Transverse colon (tissue), 4 donors: Measurements from ENCODE around the gene SSB.

ENCODE experiments used
- CTCF ChIP-seq, 5 experiments: fragments of 200-600 bp in 3 of 5; fragments of 450-650 bp in 2 of 5; sonication (generic) in 3 of 5; IDR thresholded peaks; 1 replicate in 2 of 5; 2 replicates in 3 of 5; pipeline ENCODE4 v1.5.1; 2016 to 2017; ENCODE audit warnings: antibody characterized with exemption in 5 of 5, inconsistent platforms in 3 of 5, mild to moderate bottlenecking in 2 of 5, moderate library complexity in 1 of 5
- POLR2A ChIP-seq: fragments of 450-650 bp; IDR thresholded peaks from one replicate; pipeline ENCODE4 v1.6.1; 2016; ENCODE audit warnings: antibody characterized with exemption, mild to moderate bottlenecking, moderate library complexity
- POLR2AphosphoS5 ChIP-seq, 3 donors: sonication (generic); formaldehyde crosslinking; IDR thresholded peaks; one replicate each; pipeline ENCODE4 v1.6.1; 2016; ENCODE audit warnings: antibody characterized with exemption in 3 of 3

GRCh38 chr2:169797601-169798000 lies 1.1 kb upstream of the SSB start:
- TF ChIP-seq POLR2AphosphoS5 (IDR thresholded peaks at IDR 0.05), result no peak
- no peak for TF ChIP-seq POLR2A
- TF ChIP-seq CTCF (IDR thresholded peaks at IDR 0.05), result no peak
